Measurements from ENCODE around the gene ITPR1. TPM values are rescaled to one million over a fixed set of nuclear protein-coding genes. Genes with fewer than 3 reads are reported as not detected.

The ITPR1 gene
- total and polyA plus RNA-seq, 10 of the 15 experiments (the other 5 are each of a cell fraction or from before 2014, with no cell fraction given): 12.2 to 239 (median 28.4) TPM

DNA sequence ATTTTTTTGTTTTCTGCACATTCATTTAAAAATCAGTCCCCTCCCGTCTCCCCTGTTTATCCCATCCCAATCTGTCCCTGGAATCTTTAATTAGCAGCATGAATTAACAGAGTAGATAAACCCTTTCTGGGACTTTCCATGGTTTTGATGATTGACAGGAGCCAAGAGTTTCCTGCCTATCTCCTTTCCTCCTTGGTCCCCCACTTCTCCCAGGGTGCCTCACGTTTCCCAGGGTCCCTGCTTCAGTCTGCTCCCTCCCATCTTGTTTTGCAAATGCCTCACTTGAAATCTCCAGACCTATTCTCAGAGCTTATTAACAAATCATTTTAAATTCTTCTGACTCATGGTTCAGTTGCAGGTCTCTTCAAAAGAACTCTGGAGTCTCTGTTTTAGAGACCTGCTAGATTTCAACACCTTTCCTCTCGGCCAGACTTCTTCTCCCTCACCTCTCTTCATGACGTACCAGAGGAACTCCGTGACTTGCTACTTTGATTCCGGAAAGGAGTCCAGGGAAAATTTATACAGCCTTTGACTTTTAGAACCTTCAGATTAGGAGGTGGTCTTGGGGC lies 238.5 kb downstream of the ITPR1 start:
- intact Hi-C loops (cut with micrococcal nuclease; ENCODE audit: unreplicated experiment) (no loop called here), in situ Hi-C loops (cut with MboI) (no loop called here)
- ChIA-PET CTCF (interaction anchor here (0.7 to 2.7 kb wide), 2 partner anchors 20 to 223 kb away, joined by 3 to 10 read pairs; no protein-coding TSS in a partner anchor), SMC1A (ENCODE audit: uncharacterized antibody, unreplicated experiment) (interaction anchor here (1.0 to 23.0 kb wide), 3 partner anchors 11 to 21 kb away, joined by 3 to 429 read pairs (median 21); no protein-coding TSS in a partner anchor), POLR2A (interaction anchor here (0.5 to 2.0 kb wide), 4 partner anchors 17 to 380 kb away, joined by 3 to 8 read pairs (median 4); no protein-coding TSS in a partner anchor), RAD21 (ENCODE audit: unreplicated experiment) (interaction anchor here (1.0 kb wide), 1 partner anchor 19 kb away, joined by 3 read pairs; no protein-coding TSS in a partner anchor)
- 90% methylated on average over 6 of the region's 6 CpGs for WGBS (ENCODE audit: insufficient coverage, insufficient replicate concordance, low lambda C conversion rate, missing lambda C conversion rate)
- no peaks in the 10 kb centered on the region for H3K9me3 ChIP-seq (replicated peaks; ENCODE audit: control insufficient read depth, insufficient read depth, low read length)
- no peak overlapping the region for H2AFZ ChIP-seq (ENCODE audit: control insufficient read depth, low read depth, low read length)
- no peaks in the 10 kb centered on the region for H3K27me3 ChIP-seq (replicated peaks in 1 of 2; ENCODE audit: control insufficient read depth in 2 of 2, insufficient read depth in 2 of 2, low read length in 1 of 2)
- TF ChIP-seq, protein P1, sequence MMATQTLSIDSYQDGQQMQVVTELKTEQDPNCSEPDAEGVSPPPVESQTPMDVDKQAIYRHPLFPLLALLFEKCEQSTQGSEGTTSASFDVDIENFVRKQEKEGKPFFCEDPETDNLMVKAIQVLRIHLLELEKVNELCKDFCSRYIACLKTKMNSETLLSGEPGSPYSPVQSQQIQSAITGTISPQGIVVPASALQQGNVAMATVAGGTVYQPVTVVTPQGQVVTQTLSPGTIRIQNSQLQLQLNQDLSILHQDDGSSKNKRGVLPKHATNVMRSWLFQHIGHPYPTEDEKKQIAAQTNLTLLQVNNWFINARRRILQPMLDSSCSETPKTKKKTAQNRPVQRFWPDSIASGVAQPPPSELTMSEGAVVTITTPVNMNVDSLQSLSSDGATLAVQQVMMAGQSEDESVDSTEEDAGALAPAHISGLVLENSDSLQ (IDR thresholded peaks at IDR 0.05): peak; percentile 22; the same call in 1 of the 2 replicates
- TF ChIP-seq BACH1 (IDR thresholded peaks at IDR 0.05; ENCODE audit: borderline replicate concordance): no peak
- H3K4me1 ChIP-seq (ENCODE audit: control insufficient read depth, insufficient read depth, low read length): no peaks in the 10 kb centered on the region
- no peaks in the 10 kb centered on the region for H3K79me2 ChIP-seq (ENCODE audit: control insufficient read depth, insufficient read depth, low read length)
- DNase-seq (ENCODE audit: low read depth, low spot score): no peak
- H3K4me3 ChIP-seq: no peak overlapping the region
- no peak overlapping the region for H3K9ac ChIP-seq (ENCODE audit: control insufficient read depth, insufficient read depth, low read length)
- no peak for ATAC-seq
- no TSS peak for BruUV-seq (replicated peaks)
- no peak for FAIRE-seq
- no peaks in the 10 kb centered on the region for H4K20me1 ChIP-seq (ENCODE audit: control insufficient read depth, insufficient read depth)
- H3K36me3 ChIP-seq (ENCODE audit: control insufficient read depth in 2 of 2, insufficient read depth in 2 of 2, low read length in 1 of 2): peaks cover 0 to 6% of the 10 kb centered on the region in 2 experiments; a peak in 3 of 4 replicates
- H3K4me2 ChIP-seq (ENCODE audit: control insufficient read depth, insufficient read depth): no peak overlapping the region
- H3K27ac ChIP-seq (ENCODE audit: control insufficient read depth, insufficient read depth): no peak overlapping the region

GRCh38 chr3:4732925-4733324 lies 239.8 kb downstream of the ITPR1 start:
- no peak overlapping the region for H3K27ac ChIP-seq (ENCODE audit: control insufficient read depth, insufficient read depth)
- H3K27me3 ChIP-seq (replicated peaks in 1 of 2; ENCODE audit: control insufficient read depth in 2 of 2, insufficient read depth in 2 of 2, low read length in 1 of 2): no peaks in the 10 kb centered on the region
- CTCF ChIA-PET: interaction anchor here (1.2 to 2.7 kb wide), 2 partner anchors 16 to 21 kb away, joined by 7 to 10 read pairs; no protein-coding TSS in a partner anchor
- H4K20me1 ChIP-seq (ENCODE audit: control insufficient read depth, insufficient read depth): no peaks in the 10 kb centered on the region
- H3K4me2 ChIP-seq (ENCODE audit: control insufficient read depth, insufficient read depth): no peak overlapping the region
- H3K4me1 ChIP-seq (ENCODE audit: control insufficient read depth, insufficient read depth, low read length): no peaks in the 10 kb centered on the region
- in situ Hi-C loops (cut with MboI) (no loop called here), intact Hi-C loops (cut with micrococcal nuclease; ENCODE audit: unreplicated experiment) (no loop called here)
- 97% methylated on average over 12 of the region's 12 CpGs for WGBS (ENCODE audit: insufficient coverage, insufficient replicate concordance, low lambda C conversion rate, missing lambda C conversion rate)
- BruUV-seq (replicated peaks): no TSS peak
- ATAC-seq: no peak
- no peak for DNase-seq (ENCODE audit: low read depth, low spot score)
- RAD21 ChIA-PET (ENCODE audit: unreplicated experiment): interaction anchor here (1.3 kb wide), 2 partner anchors 13 to 15 kb away, joined by 3 read pairs; no protein-coding TSS in a partner anchor
- no peak for FAIRE-seq
- H3K4me3 ChIP-seq: no peak overlapping the region
- POLR2A ChIA-PET: interaction anchor here (0.5 to 2.1 kb wide), 3 partner anchors 12 to 321 kb away, joined by 3 to 9 read pairs (median 3); no protein-coding TSS in a partner anchor
- H3K9me3 ChIP-seq (replicated peaks; ENCODE audit: control insufficient read depth, insufficient read depth, low read length): no peaks in the 10 kb centered on the region
- H3K9ac ChIP-seq (ENCODE audit: control insufficient read depth, insufficient read depth, low read length): no peak overlapping the region
- H3K79me2 ChIP-seq (ENCODE audit: control insufficient read depth, insufficient read depth, low read length): no peaks in the 10 kb centered on the region
- H3K36me3 ChIP-seq (ENCODE audit: control insufficient read depth in 2 of 2, insufficient read depth in 2 of 2, low read length in 1 of 2): peaks cover 0 to 10% of the 10 kb centered on the region in 2 experiments; a peak in 3 of 4 replicates
- SMC1A ChIA-PET (ENCODE audit: uncharacterized antibody, unreplicated experiment): interaction anchor here (23.0 kb wide), 1 partner anchor 20 kb away, joined by 429 read pairs; no protein-coding TSS in a partner anchor
- H2AFZ ChIP-seq (ENCODE audit: control insufficient read depth, low read depth, low read length): no peak overlapping the region
- TF ChIP-seq HDAC6 (IDR thresholded peaks at IDR 0.05; ENCODE audit: unreplicated experiment): no peak
- TF ChIP-seq JUNB (IDR thresholded peaks at IDR 0.05): no peak
- no peak for TF ChIP-seq WRNIP1 (IDR thresholded peaks at IDR 0.05; ENCODE audit: borderline replicate concordance, low read depth, low read length)
- TF ChIP-seq, protein P2, sequence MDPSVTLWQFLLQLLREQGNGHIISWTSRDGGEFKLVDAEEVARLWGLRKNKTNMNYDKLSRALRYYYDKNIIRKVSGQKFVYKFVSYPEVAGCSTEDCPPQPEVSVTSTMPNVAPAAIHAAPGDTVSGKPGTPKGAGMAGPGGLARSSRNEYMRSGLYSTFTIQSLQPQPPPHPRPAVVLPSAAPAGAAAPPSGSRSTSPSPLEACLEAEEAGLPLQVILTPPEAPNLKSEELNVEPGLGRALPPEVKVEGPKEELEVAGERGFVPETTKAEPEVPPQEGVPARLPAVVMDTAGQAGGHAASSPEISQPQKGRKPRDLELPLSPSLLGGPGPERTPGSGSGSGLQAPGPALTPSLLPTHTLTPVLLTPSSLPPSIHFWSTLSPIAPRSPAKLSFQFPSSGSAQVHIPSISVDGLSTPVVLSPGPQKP (IDR thresholded peaks at IDR 0.05; ENCODE audit: low read depth, low read length): no peak
- no peak for TF ChIP-seq EP300 (IDR thresholded peaks at IDR 0.05; ENCODE audit: borderline replicate concordance in 1 of 2, control insufficient read depth in 1 of 2, low read depth in 2 of 2, low read length in 2 of 2)
- no peak for TF ChIP-seq CHD2 (IDR thresholded peaks at IDR 0.05; ENCODE audit: borderline replicate concordance, low read depth, low read length)
- no peak for TF ChIP-seq SMAD5 (IDR thresholded peaks at IDR 0.05; ENCODE audit: low read depth)
- TF ChIP-seq MTA2 (IDR thresholded peaks at IDR 0.05; ENCODE audit: low read depth): no peak
- no peak for TF ChIP-seq TBL1XR1 (IDR thresholded peaks at IDR 0.05; ENCODE audit: low read depth, low read length)
- no peak for TF ChIP-seq STAT1 (conservative IDR thresholded peaks at IDR 0.05)
- TF ChIP-seq NFXL1 (IDR thresholded peaks at IDR 0.05; ENCODE audit: borderline replicate concordance): no peak
- no peak for TF ChIP-seq KDM1A (IDR thresholded peaks at IDR 0.05; ENCODE audit: borderline replicate concordance)

Data from GM12878 (cell line).